ENCODE results near the gene LMX1A.
A peak's percentile ranks its signal among the peaks of the same experiment; 100 is the strongest.

Gene LMX1A

DNA sequence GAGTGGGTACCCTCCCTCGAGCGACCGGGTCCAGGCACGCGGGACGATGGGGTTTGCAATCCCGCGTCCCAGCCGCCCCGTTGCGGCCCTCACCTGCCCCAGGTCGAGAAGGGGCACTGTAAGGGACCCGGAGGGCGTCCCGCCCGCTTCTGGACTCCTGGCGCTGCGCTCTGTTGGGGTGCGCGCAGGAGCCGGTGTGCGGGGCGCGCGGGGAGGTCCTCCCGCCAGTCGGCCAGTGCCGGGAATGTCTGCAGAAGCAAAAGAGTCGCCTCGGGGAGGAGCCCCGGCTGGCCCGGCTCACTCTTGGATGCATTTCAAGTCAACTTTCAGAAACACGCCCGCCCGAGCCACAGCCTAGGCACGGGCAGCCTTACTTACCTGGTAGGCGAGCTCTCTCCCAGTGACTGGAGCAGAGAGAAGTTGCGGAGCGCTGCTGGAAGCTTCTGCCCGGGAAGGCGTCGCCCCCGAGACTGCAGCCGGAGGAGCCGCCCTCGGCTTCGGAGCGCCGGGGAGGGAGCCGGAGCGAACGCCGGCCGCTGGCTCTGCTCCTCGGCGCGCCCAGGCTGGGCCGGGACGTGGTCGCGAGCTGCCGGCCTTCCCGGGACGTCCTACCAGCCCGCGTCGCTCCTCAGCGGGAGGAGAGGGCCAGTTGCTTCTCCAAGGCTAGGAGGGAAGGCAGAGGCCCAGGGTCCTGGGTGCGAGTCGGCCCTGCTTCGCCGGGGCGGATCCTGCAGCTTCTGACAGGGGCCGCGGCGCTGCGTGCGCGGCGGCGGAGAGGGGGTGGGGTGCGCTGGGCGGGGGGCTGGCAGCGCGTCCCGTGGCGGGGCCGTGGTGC, at the start of gene LMX1A:
LMX1A (minus strand) TSS at position 739 of the 835 bp plus-strand sequence. CDS start 1,156 bp downstream, outside the sequence.
- no peak for DNase-seq (ENCODE audit: low read depth in 2 of 2)

DNA sequence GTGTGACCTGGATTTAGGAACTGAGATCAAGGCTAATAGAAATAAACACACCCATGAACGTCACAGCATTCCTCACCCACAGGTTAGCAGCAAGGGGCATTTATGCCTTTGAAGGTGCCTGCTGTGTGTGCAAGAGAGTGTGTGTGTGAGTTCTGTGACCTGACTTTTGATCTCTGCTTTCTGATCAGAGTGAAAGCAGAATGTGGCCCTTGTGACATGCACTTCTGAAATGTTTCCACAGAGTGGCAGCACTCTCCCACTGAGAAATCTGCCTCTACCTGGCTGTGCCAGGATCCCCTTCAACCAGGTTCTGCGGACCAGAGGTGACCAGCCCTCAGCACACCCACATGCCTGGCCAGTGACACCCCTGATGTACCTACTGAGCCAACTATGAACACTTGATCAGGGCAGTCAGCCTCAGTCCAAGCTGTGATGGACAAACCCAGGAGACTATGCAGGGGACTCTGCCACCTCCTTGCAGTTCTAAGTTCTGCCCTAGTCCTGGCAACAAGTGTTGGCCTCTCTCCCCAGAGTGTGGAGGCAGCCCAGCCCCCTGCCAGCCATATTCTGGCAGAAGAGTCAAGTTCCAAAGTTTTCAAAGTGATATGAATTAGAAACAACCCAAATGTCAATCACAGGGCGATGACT, 47.4 kb upstream of the LMX1A start:
- DNase-seq (ENCODE audit: low read depth in 2 of 2) = peak in 1 of 2 donors; percentile 10

DNA sequence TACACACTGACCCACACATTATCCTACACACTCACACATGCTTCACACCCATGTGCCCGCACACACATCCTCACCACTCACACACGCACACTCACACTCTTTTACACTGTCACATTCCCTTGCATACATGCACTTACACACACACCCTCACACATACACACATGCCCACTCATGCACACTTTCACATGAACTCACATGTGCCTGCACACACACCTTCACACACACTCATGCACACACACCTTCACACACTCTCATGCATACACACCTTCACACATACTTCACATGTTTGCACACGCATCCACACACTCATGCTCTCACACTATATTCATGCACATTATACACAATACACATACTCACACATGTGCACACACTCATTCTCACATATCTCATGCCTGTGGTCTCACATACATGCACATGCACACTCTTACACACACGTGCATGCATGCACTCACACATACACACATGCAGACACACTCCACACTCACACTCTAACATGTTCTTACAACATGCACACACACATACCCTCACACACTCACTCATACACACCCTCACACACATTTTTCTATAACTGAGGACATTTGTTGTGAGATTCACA, 46.1 kb upstream of the LMX1A start:
- DNase-seq (ENCODE audit: low read depth in 2 of 2) = no peak

- DNase-seq (ENCODE audit: low read depth in 2 of 2) = no peak
These were observed 41.4 kb upstream of the LMX1A start for GRCh38 chr1:165397944-165398343.

DNA sequence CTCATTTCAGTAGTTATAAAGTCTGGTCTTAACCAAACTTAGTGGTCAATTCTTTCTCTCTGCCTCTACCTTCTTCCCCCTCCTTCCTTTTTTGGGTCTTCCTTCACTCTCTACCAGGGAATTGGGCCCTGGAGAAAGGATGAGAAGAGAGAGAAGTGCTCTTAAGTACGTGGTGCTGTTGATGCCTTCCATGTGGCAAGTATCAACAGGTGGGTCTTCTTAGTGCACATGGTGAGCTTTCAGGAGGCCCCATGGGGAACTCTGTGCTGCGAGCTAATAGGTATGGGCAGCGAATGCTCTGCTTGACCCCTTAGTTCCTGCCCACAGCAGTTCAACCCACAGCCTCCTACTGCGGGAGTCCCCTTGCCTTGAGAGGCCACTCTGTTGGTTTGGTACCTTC, 39.4 kb upstream of the LMX1A start:
- no peak for DNase-seq (ENCODE audit: low read depth in 2 of 2)

DNA sequence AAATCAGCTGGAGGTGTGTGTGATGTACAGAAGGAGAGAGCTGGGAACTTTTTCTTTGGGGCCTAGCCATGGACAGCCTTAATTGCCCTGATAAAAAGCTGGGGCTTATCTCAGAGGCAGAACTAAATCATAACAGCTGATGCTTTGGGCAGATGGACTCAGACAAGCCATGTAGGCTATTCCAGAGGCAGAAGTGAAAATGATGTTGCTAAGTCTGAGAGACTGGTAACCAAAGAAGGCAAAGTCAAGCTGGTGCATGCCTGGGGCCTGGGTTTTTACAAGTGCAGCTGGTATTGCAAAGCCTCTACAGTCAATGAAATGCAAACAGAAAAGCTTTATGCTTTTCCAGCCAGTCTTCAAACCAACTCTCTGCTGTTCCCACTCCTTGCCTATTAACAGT, 39.0 kb upstream of the LMX1A start:
- no peak for DNase-seq (ENCODE audit: low read depth in 2 of 2)

- DNase-seq (ENCODE audit: low read depth in 2 of 2) = peak; percentile 73 to 80
These were observed 36.4 kb upstream of the LMX1A start for GRCh38 chr1:165392634-165393571.

- no peak for DNase-seq (ENCODE audit: low read depth in 2 of 2)
These were observed 33.1 kb upstream of the LMX1A start for GRCh38 chr1:165389609-165390008.

DNA sequence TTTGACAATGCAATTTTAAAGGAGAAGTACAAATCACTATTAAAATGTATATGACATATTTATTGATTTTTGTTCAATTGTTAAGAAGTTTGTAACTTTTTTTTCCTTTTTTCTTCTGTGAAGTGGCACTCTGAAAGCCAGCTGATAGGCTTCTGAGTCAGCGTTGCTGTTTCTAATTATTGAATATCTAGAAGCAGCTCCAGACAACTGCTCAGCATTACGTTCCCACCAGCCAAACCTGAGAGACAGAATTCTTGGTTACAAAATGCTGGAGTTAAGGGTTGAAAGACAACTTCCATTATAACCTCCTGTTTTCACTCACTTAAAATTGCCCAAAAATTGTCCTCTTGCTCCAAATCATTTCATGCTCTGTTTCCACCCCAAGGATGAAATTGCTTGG, 31.4 kb upstream of the LMX1A start:
- no peak for DNase-seq (ENCODE audit: low read depth in 2 of 2)

- DNase-seq (ENCODE audit: low read depth in 2 of 2) = no peak
These were observed 31.0 kb upstream of the LMX1A start for GRCh38 chr1:165387505-165387904.

- DNase-seq (ENCODE audit: low read depth in 2 of 2) = no peak
These were observed 27.3 kb upstream of the LMX1A start for GRCh38 chr1:165383599-165384405.

- no peak for DNase-seq (ENCODE audit: low read depth in 2 of 2)
These were observed 26.6 kb upstream of the LMX1A start for GRCh38 chr1:165383067-165383466.

GRCh38 chr1:165381745-165382505, 25.4 kb upstream of the LMX1A start:
- DNase-seq (ENCODE audit: low read depth in 2 of 2) = no peak

- DNase-seq (ENCODE audit: low read depth in 2 of 2) = no peak
These were observed 20.3 kb upstream of the LMX1A start for GRCh38 chr1:165376811-165377311.

DNA sequence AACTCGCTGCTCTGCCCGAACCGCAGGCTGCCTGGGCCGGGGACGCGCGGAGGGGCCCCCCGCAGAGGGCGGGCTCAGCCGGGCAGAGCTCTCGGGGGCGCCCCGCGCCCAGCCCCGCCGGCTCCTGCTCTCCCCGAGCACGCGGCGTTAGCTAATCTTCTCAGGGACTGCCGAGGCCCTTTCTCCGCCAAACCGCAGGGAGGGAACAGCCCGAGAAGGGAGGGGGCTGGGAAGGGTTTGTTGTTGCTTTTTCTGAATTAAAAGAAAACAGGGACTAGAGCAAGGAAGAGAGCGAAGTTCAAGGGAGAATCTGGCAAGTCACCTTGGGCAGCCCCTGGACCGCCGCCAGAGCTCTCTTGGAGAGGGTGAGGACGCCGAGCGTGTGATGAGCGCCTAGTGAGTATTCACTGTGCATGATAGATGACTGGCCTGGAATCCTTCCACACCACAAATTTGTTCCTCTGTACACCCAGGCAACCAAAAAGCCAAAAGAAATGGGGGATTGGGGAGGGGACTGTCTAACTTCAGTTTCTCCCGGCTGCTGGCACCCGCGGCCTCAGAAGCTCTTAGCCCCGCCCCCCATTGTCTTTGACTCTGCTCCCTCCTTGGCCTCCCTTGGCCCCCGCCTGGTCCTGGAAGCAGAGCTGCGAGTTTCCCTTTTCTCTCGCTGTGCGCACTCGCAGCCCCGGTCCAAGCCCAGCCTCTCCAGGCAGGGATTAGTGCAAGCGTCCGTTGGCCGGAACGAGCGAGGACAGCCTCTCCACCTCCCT, 19.7 kb upstream of the LMX1A start:
- no peak for DNase-seq (ENCODE audit: low read depth in 2 of 2)

DNA sequence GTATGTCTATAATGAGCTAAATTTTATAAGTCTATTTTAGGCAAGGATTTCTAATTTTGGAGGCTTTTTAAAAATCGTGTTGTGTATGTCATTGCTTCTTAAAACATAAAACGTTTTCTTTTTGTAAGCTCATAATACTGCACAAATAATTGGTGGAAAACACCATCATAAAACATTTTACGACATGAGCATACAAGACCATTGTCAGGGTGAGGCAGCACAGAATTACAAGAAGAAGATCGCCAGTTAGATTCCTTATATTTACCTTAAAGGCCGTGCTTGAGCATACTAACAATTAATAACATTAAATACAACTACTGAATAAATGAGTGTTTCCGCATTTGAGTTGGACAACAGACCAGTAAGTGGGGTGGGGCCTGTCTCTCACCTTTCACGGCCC, 19.1 kb upstream of the LMX1A start:
- no peak for DNase-seq (ENCODE audit: low read depth in 2 of 2)

GRCh38 chr1:165371588-165372225, 15.2 kb upstream of the LMX1A start:
- DNase-seq (ENCODE audit: low read depth in 2 of 2) = no peak

GRCh38 chr1:165369255-165369848, 12.8 kb upstream of the LMX1A start:
- DNase-seq (ENCODE audit: low read depth in 2 of 2) = peak; percentile 41 to 45
